ENCODE data around the gene ZFHX3. TPM values are rescaled to one million over a fixed set of nuclear protein-coding genes. Genes with fewer than 3 reads are reported as not detected.

The ZFHX3 gene
- total and polyA plus RNA-seq, 4 donors = 1.5 to 5.9 (median 3.0) TPM

DNA sequence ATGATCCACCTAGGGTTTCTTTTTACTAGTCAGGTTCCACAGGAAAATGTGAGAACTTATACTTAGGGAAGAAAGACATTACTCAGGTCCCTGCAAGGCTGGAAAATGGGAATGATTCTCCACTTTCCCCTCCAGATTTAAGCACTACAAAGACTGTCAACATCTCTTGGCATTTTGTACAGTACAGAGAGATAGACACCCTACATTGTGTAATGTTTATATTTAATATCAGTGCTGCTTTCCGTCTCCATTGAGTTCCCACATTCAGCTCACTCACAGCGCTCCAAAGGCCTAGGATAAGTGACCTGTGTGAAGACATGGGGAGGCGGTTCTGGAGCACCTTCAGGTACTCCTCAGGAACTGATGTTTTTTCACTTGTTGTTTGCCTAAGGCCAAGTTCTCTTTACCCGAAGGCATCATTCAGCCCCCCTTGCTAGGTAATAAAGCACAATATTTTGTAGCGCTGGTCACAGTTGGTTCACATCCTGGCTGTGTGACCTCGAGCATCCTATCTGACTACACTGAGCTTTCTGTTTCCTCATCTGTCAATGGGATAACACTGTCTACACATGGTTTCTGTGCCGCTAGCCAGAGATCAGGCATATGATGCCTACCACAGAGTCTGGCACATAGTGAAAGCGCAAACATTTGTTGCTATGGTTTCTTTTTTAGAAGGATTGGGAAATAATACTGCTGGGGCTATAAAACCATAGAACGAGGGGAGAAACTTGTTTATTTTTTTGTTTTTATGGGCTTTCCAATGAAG is 226.6 kb downstream of the ZFHX3 start:
- Histone ChIP-seq H3K4me3 (ENCODE audit: low read depth in 1 of 3, low read length in 3 of 3) (no peak overlapping the region), H3K27ac (ENCODE audit: low read depth in 1 of 2, low read length in 2 of 2) (no peak overlapping the region), H3K9ac (ENCODE audit: low read depth in 1 of 2, low read length in 2 of 2) (no peak overlapping the region), H3K36me3 (ENCODE audit: control insufficient read depth in 4 of 4, insufficient read depth in 3 of 4, low read depth in 1 of 4, low read length in 3 of 4) (peaks cover 0 to 3% (median 0%) of the 10 kb centered on the region in 4 donors), H3K4me1 (ENCODE audit: control insufficient read depth in 4 of 4, insufficient read depth in 4 of 4, low read length in 3 of 4) (peaks cover 0 to 15% (median 10%) of the 10 kb centered on the region in 4 donors), H3K27me3 (ENCODE audit: control insufficient read depth in 4 of 4, insufficient read depth in 4 of 4, low read length in 3 of 4) (no peaks in the 10 kb centered on the region), H3K9me3 (ENCODE audit: control insufficient read depth in 4 of 4, low read length in 3 of 4) (no peaks in the 10 kb centered on the region)
- no peak for DNase-seq (ENCODE audit: low spot score)
- no peak for TF ChIP-seq GABPA (IDR thresholded peaks at IDR 0.05 in 1 of 2, conservative IDR thresholded peaks at IDR 0.05 in 1 of 2)
- TF ChIP-seq NR2F2 (IDR thresholded peaks at IDR 0.05) = no peak
- TF ChIP-seq, protein P1, sequence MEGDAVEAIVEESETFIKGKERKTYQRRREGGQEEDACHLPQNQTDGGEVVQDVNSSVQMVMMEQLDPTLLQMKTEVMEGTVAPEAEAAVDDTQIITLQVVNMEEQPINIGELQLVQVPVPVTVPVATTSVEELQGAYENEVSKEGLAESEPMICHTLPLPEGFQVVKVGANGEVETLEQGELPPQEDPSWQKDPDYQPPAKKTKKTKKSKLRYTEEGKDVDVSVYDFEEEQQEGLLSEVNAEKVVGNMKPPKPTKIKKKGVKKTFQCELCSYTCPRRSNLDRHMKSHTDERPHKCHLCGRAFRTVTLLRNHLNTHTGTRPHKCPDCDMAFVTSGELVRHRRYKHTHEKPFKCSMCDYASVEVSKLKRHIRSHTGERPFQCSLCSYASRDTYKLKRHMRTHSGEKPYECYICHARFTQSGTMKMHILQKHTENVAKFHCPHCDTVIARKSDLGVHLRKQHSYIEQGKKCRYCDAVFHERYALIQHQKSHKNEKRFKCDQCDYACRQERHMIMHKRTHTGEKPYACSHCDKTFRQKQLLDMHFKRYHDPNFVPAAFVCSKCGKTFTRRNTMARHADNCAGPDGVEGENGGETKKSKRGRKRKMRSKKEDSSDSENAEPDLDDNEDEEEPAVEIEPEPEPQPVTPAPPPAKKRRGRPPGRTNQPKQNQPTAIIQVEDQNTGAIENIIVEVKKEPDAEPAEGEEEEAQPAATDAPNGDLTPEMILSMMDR (IDR thresholded peaks at IDR 0.05; ENCODE audit: low read depth, low read length, missing input control) = no peak
- no peak for TF ChIP-seq TAF1 (conservative IDR thresholded peaks at IDR 0.05)
- no peak for TF ChIP-seq FOXA2 (IDR thresholded peaks at IDR 0.05)
- TF ChIP-seq JUND (IDR thresholded peaks at IDR 0.05) = no peak
- TF ChIP-seq, protein P2, sequence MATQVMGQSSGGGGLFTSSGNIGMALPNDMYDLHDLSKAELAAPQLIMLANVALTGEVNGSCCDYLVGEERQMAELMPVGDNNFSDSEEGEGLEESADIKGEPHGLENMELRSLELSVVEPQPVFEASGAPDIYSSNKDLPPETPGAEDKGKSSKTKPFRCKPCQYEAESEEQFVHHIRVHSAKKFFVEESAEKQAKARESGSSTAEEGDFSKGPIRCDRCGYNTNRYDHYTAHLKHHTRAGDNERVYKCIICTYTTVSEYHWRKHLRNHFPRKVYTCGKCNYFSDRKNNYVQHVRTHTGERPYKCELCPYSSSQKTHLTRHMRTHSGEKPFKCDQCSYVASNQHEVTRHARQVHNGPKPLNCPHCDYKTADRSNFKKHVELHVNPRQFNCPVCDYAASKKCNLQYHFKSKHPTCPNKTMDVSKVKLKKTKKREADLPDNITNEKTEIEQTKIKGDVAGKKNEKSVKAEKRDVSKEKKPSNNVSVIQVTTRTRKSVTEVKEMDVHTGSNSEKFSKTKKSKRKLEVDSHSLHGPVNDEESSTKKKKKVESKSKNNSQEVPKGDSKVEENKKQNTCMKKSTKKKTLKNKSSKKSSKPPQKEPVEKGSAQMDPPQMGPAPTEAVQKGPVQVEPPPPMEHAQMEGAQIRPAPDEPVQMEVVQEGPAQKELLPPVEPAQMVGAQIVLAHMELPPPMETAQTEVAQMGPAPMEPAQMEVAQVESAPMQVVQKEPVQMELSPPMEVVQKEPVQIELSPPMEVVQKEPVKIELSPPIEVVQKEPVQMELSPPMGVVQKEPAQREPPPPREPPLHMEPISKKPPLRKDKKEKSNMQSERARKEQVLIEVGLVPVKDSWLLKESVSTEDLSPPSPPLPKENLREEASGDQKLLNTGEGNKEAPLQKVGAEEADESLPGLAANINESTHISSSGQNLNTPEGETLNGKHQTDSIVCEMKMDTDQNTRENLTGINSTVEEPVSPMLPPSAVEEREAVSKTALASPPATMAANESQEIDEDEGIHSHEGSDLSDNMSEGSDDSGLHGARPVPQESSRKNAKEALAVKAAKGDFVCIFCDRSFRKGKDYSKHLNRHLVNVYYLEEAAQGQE (IDR thresholded peaks at IDR 0.05) = no peak
- TF ChIP-seq RAD21 (IDR thresholded peaks at IDR 0.05) = no peak
- TF ChIP-seq, protein P3, sequence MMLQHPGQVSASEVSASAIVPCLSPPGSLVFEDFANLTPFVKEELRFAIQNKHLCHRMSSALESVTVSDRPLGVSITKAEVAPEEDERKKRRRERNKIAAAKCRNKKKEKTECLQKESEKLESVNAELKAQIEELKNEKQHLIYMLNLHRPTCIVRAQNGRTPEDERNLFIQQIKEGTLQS (IDR thresholded peaks at IDR 0.05) = no peak
- no peak for TF ChIP-seq HNF4G (IDR thresholded peaks at IDR 0.05)
- TF ChIP-seq FOXA1 (IDR thresholded peaks at IDR 0.05) = no peak
- TF ChIP-seq, protein P4, sequence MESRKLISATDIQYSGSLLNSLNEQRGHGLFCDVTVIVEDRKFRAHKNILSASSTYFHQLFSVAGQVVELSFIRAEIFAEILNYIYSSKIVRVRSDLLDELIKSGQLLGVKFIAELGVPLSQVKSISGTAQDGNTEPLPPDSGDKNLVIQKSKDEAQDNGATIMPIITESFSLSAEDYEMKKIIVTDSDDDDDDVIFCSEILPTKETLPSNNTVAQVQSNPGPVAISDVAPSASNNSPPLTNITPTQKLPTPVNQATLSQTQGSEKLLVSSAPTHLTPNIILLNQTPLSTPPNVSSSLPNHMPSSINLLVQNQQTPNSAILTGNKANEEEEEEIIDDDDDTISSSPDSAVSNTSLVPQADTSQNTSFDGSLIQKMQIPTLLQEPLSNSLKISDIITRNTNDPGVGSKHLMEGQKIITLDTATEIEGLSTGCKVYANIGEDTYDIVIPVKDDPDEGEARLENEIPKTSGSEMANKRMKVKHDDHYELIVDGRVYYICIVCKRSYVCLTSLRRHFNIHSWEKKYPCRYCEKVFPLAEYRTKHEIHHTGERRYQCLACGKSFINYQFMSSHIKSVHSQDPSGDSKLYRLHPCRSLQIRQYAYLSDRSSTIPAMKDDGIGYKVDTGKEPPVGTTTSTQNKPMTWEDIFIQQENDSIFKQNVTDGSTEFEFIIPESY (IDR thresholded peaks at IDR 0.05) = no peak
- no peak for TF ChIP-seq EGR1 (IDR thresholded peaks at IDR 0.05; ENCODE audit: low read depth in 2 of 2)
- no peak for TF ChIP-seq SP1 (IDR thresholded peaks at IDR 0.05)
- no peak for TF ChIP-seq RXRA (IDR thresholded peaks at IDR 0.05)
- TF ChIP-seq HNF4A (conservative IDR thresholded peaks at IDR 0.05) = no peak
- 83% methylated on average over 9 of the region's 9 CpGs for WGBS

Data from liver (tissue), 9 donors.